GM21825 (cell line): ENCODE data around the gene CAST.
"Not testable (repeated sequence)": the region's sequence is repeated elsewhere in the genome, so short reads cannot be mapped to it uniquely, and the experiment has no call there.

Experiments
- ATAC-seq: cut with Tn5 transposase; IDR thresholded peaks from one replicate; pipeline ENCODE4 v1.9.1; 2021; ENCODE audit warnings: mild to moderate bottlenecking, moderate library complexity; ENCODE audit not compliant: unreplicated experiment

Gene CAST

DNA sequence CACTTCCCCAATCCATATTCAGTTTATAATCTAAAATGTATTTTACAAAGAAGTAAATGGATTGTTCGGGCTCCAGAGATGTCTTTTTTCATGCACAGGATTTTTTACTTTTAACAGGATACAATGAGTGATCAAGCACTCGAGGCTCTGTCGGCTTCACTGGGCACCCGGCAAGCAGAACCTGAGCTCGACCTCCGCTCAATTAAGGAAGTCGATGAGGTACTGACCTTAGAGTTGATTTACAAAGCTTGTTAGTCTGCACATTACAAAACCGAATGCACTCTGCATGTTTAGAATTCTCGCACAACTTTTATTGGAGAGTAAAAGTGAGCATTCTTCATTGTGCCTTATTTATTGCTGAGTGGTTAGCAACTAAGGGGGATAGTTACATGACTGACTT lies 80.4 kb downstream of the CAST start:
- no peak for ATAC-seq

DNA sequence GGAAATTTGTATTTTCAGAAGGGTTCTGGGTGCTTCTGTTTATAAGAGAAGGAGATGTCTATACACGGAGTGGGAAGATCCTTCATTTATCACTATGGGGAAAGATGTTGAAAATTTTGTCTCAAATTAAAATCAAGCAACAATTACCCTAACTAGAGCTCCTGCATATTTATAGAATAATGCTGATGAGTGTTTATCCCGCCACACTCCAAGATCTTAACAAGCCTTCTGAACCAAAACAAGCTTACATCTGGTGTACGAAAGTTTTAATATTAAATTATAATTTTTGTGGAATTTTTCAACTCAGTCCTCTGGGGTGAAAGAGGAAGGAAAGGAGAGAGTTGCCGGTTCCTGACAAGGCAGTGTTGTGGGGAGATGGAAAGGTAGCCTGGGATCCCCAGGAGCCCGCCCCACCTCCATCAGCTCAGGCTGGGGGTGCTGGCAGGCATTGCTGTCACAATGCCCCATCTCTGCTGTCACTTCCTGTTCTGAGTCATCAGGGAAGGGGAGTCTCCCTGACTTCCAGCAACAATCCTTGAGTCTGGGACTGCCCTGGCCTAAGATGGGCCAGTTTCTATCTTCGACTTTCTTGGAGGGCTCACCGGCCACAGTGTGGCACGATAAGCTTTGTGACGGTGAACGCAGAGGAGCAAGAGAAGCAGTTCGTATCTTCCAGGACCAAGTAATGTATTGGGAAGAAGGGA lies 81.0 kb downstream of the CAST start:
- ATAC-seq: no peak

DNA sequence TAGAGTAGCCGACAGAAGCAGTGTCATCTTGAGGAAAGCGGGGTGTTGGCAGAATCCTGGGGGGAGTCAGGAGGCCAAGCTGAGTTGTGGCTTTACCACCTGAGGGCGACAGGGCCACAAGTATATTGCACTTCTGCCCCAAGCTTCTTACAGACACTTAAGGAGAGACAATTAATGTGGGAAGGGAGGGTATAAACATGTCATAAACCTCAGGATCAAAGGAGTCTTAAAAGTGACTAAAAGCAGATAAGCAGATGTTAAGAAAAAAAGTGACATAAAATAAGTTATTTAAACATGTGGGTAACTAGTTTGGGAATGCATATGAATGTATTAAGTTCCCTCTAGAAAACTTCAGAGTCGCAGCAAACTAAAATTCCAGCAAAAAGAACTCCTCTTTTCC lies 81.6 kb downstream of the CAST start:
- ATAC-seq: no peak

DNA sequence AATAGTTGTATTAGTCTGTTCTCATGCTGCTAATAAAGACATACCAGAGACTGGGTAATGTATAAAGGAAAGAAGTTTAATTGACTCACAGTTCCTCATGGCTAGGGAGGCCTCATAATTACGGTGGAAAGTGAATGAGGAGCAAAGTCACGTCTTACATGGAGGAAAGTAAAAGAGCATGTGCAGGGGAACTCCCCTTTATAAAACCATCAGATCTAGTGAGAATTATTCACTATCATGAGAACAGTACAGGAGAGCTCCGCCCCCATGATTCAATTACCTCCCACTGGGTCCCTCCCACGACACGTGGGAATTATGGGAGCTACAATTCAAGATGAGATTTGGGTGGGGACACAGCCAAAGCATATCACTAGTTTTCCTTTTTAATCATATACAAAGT lies 82.0 kb downstream of the CAST start:
- ATAC-seq: not testable (repeated sequence)

DNA sequence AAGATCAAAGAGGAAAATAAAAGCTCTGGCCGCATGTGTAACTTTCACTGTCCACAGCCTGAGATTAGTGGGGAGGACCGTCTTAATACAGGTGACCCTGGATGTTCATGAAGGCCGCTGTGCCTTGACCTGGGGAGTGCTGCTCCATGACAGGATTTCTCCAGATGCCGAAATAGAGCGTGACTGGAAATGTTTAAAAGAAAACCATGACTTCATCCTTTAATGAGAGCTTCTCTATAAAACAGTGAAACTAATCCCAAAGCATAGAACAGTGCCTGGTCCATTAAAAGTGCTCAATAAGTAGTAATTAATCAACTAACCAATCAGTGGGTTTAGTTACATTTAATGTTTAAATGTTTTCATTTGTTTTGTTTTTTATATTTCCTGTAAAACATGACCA lies 82.8 kb downstream of the CAST start:
- ATAC-seq: no peak

DNA sequence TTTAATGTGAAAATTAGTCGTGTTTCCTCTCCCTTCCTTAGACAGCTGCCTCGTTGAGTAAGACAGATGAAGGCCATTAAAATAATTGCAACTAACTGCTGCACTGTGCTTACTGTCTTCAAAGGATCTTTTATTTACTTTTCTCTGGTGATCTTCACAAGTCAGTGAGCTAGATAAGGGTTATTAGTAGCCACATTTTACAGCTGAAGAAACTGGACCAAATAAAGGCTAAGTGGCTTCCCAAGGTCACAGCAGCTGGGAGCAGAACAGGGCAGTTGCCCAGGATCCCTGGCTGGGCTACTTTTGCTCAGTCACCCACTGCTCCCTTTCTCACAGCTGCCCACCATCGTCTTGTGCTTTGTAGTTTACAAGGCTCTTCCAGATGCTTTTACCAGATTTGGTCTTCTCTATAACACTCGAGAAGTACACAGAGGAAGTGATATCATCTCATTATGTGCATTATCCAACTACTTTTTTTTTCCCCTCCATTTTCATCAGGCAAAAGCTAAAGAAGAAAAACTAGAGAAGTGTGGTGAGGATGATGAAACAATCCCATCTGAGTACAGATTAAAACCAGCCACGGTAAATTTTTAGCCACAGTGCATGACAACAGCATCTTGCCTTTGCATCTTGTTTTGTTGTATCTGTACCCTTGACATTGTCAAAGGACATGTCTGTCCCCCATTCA lies 83.8 kb downstream of the CAST start:
- ATAC-seq: no peak

DNA sequence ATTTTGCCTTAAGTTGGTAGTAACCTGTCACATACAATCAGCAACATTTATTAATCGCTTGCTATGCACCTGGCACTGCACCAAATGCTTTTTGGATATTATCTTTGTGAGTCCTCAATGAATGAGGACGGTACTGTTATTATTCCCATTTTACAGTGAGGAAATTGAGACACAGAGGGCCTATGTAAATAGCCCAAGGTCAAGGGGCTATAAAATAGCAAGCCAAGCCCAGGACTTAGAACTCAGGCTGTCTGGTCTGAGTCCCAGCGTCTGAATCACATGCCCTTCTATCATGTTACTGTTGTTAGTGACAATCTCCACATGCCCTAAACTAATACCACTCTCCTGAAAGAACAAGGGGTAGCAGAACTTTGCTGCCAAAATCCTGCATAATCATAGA lies 85.5 kb downstream of the CAST start:
- no peak for ATAC-seq

DNA sequence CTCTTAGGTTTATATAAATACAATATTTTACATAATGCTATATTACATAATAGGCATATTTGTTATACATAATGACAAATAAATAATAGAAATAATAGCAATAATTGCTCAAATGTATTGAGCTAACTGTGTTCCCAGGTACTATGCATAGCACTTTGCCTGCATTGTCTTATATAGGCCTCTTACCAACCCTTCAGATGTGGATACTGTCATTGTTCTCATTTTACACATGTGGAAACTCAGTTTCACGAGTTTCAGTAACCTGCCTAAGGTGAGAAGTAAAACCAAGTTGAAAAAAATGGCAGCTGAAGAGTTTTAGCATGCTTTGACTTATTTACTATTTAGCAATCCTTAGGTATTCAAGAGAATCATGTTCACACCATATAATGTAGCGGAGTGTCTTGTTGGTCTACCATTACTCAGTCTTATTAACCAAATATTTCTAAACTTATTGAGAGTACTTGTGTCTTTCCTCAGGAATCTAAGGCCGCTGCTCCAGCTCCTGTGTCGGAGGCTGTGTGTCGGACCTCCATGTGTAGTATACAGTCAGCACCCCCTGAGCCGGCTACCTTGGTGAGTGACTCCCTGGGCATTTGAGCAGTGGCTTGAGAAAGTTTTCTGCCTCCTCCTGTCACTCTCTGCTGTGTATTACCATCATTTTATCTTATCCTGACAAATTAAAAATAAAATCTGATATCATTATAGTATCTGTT lies 88.1 kb downstream of the CAST start:
- no peak for ATAC-seq

DNA sequence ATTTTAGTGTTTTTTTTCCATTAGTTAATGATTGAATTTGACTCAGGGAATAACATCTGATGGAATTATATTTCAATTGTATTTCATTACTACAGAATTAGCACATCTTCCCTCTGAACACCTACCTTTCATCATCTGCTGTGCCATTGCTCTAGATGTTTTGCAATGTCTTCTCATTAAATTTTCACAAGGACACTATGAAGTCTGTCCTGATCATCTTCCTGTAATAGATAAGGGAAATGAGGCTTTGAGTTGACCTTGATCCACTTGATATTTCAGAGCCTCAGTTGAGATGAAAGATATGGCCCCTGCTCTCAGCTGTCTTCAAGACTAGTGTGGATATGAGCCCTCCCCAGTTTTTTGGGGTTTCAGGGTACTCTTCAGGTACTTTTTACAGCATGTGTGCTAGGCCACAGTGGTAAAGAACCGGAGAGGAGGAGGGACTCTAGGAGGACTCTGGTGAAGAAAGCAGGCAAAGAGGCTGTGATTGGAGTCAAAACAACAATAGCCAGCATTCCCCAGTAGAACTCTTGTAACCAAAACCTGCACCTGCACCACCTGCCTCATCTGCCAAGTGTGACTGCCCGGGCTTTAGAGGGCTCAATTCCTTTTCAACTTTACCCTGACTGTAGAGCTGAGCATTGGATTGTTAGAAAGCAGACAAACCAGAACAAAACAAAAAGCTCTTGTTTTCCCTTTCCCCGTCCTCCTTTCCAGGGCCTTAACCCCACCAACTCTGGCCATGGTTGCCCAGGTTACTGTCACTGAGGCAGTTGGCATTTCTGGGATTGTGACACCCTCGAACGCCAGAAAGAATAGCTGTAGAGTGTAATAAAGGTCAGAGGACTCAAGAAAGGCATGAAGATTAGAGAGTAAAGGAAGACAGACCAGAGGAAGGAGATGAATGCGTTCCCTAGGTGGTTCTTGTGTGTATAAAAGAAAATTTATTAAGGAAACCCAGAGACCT lies 89.3 kb downstream of the CAST start:
- ATAC-seq: no peak

DNA sequence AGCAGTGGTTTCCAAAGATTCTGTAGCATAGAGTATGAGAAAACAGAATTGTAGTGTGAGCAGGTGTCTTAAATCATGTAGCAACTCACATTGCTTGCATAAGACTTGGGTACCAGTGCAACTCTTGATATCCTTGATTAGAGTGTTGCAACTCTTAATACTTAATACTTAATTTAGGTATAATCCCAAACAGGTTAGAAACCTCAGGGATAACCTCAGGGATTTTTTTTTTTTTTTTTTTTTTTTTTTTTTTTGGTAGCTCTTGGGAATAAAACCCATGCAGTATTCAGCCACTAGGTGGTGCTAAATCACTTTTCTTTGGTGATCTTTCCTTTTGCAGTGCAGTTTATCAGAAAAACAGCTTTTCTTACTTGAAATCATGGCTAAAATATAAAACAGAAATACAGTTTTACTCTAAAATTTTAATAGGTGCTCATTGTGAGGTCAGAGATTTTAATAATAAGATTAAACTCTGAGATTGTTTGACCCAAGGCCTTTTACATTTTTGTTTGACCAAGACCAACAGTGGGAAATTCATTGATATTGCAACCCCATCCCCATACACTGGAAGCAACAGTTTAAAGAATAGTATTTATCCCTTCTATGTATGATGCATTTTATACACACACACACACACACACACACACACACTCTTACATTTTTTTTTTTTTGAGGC lies 90.3 kb downstream of the CAST start:
- ATAC-seq: no peak

DNA sequence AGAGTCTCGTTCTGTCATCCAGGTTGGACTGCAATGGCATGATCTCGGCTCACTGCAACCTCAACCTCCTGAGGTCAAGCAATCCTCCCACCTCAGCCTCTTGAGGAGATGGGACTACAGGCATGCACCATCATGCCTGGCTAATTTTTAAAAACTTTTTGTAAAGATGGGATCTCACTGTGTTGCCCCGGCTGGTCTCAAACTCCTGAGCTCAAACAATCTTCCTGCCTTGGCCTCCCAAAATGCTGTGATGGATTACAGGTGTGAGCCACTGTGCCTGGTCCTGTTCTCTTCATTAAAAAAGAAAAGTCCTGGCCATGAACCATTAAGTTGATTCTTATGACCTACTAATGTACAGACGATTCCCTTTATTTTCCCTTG lies 90.8 kb downstream of the CAST start:
- no peak for ATAC-seq

DNA sequence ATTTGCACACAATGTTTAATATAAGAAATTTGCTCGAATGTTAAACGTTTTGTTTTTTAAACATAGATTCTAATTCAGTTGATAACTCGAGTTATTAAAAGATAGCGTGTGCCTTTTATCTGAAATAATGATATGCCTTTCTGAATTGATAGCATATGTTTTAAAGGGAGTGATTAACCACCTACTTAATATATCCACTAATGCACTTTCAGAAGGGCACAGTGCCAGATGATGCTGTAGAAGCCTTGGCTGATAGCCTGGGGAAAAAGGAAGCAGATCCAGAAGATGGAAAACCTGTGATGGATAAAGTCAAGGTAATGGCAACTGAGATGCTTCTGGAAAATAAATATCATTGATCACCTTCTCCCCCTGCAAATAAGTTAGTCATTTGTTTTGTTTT lies 91.7 kb downstream of the CAST start:
- no peak for ATAC-seq

DNA sequence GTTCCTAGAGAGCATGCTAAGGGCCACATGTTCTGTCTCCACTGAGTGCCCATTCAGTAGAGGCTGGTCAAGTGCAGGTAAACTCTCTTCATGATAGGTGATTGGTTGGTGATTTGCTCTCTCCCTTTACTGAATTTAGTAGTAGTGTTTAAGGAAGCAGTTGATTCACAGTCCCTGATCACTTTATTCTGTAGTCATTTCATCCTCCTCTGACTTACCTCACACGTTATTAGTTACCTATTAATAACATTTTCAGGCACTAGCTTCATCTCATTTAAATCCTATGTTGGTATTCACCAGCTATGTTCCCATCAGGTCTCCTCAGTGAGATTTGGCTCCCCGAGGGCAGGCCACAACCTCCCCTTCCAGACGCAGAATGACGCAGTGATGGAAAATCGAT lies 93.7 kb downstream of the CAST start:
- no peak for ATAC-seq

DNA sequence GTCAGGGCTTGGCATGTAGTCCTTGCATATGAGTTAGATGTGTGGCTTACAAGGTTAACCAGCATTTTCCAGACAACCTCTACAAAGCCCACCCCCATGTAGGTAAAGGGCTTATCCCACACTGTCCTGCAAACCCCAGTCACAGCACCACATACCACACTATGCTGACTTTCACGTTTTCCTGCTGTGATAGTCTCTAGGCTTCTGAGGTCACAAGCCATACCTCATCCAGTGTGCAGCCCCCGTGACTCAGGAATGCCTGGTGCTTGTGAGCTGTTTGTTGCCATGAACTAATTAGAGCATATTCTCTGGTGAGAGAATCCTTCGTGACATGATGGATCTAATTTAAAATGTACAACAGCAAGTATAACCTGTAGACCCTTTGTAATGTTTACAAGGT lies 94.8 kb downstream of the CAST start:
- ATAC-seq: no peak

DNA sequence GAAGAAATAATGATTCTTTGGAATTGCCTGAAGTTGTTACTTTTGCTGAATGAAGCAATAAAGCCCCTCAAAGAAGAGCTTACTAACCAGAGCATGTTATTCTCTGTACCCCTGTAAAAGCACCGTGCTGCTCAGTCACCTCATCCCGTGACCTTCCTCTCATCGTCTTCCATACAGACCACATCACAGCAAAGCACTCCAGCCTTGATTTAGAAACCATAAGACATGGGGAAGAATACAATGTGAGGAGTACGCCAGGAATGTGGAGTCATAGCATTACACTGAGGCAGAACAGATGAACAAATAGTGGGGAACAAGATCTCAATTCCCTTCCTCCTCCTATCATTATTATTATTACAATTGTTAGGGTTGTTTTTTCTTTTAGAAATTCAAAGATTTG lies 96.4 kb downstream of the CAST start:
- ATAC-seq: no peak

DNA sequence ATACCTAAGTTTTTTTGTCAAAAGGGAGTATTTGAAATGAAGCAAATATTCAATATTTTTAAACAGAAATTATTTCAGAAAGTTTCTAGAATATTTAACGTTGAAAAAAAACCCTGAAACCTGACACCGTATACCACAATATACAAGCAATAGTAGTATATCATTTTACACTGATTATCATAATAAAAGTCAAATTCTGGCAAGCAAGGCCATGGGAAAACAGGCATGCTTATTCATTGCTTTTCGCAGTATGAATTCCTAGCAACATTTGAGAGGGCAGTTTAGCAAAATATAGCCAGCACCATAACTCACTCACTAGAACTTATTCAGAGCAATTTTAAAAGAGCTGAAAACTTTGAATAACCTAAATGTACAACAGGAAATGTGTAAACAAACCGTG lies 99.4 kb downstream of the CAST start:
- no peak for ATAC-seq

DNA sequence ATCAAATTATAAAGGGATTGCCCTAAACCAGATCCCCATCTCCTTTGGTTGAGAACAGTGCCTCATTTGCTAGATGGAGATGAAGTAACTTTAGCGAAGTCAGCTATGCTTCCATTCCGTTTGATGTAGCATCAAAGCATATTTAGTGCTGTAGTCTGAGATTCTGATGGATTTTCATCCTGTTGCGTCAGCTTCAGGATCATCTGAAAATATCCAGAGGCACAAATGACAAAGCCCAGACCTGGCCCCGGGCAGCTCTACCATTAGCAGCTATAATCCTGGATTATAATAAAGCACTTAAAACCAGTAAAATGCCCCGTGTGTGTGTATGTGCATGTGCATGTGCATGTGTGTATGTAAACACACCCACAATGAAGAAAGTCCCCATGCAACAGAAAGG lies 100.8 kb downstream of the CAST start:
- no peak for ATAC-seq

DNA sequence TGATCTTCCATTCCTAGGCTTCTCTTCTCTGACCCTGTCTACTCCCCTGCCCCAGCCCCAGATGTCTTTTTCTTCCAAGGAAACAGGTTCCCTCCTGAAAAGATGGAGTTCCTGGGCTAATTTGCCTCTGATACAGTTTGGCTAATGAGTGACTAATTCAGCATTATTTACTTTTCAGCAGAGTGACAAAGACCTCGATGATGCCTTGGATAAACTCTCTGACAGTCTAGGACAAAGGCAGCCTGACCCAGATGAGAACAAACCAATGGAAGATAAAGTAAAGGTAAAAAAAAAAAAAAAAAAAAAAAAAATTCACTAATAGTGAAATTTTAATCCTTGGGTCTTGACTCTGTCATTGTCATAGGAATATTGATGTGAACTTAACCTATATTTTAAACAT lies 102.9 kb downstream of the CAST start:
- ATAC-seq: no peak

DNA sequence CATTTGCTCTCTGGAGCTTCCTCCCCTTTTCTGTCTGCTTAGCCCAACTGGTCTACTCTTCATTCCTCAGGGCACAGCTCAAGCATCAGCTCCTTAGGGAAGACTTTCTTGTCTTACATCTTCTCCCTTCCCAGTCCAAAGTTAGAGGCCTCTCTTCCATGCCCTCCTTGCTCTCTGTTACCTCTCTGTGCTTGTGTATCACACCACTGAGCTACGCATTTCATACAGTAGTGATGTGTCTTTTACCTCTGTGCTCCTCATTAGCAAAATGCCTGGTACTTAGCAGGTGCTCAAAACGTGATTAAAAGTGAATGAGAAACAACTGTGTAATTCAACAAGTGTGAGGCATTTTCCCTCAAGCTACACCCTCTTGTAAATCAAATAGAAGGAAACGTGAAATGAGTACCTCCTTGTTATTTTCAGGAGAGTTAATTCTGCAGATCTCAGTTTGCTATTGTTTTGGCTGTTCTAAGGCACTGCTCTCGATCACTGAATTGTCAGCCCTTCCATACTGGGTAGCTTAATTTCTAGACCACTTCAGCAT lies 106.6 kb downstream of the CAST start:
- no peak for ATAC-seq

DNA sequence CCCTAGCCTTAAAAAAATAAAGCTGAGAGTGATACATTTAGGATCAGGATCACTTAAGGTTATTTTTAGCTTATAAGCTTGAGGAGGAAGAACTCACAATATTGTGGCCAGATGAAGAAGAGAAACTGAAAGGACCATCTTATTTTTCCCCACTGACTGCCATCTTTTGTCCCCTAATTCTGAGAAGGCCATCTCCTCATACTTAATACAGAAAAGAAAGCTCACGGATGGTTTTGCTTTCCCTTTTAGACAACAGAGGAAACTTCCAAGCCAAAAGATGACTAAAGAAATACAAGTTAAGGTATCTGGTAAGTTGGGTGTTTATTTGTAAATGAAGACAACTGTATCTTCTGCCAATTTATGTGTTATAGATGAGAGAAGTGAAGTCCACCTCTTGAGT lies 109.2 kb downstream of the CAST start:
- no peak for ATAC-seq
